DND-41 (cell line): Measurements from ENCODE around the gene CCND2.
A peak's percentile ranks its signal among the peaks of the same experiment; 100 is the strongest.

ENCODE experiments used
- CTCF ChIP-seq: IDR thresholded peaks from 2 replicates; pipeline ENCODE4 v1.5.1; 2012; ENCODE audit warnings: borderline replicate concordance, low read length, moderate library complexity, mild to moderate bottlenecking; ENCODE audit not compliant: poor library complexity, severe bottlenecking; ENCODE audit errors: extremely low read depth
- EZH2 ChIP-seq: IDR thresholded peaks from 3 replicates; pipeline ENCODE4 v1.6.1; 2012; ENCODE audit warnings: borderline replicate concordance, low read depth, mild to moderate bottlenecking, moderate library complexity, low read length, inconsistent platforms; ENCODE audit not compliant: severe bottlenecking

DNA sequence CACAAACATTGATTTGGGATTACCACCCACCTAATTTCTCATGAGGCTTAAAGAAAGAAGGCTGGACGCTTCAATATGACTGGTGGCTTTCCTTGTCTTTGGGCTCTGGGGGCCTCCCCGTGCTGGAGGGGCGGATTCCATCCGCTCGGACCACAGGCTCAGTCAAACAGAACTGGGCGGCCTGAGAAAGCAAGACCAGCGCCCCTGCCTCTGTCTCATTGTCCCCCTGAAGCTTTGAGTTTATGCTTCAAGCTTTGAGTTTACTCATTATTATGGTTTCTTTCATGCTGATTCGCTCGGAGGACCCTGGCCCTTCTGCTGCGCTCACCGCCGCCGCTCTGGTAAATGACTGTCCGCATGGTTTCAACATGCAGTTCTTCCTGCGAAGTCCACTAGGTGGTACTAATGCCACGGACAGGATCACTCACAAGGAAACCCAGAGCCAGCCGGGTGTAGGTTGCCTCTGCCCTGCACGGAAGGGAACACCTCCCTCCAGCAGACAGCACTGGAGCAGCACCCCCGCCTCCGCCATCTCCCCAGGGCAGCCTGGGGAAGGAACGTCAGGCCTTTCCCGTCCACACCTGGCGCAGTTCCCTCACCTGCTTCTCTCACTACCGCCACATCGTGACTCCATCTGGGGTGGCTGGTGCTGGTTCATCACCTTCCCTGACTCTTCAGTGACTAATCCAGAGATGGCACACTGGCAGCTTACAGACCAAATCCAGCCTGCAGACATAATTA, 34.2 kb downstream of the CCND2 start:
- TF ChIP-seq EZH2 (no peak), CTCF (peak; percentile 56)
